HepG2 (cell line): ENCODE results near the gene IRF1. TPM values are rescaled to one million over a fixed set of nuclear protein-coding genes. Genes with fewer than 3 reads are reported as not detected.

ENCODE experiments used
- ATAD3A ChIP-seq: sonication (generic); formaldehyde crosslinking; IDR thresholded peaks from 2 replicates; pipeline ENCODE4 v1.4.0; 2020; ENCODE audit warnings: missing genetic modification reagents
- BCL6 ChIP-seq: IDR thresholded peaks from 2 replicates; pipeline ENCODE4 v1.6.1; 2016; ENCODE audit warnings: missing genetic modification reagents, missing compliant biosample characterization
- CC2D1A ChIP-seq: sonication (generic); formaldehyde crosslinking; IDR thresholded peaks from 2 replicates; pipeline ENCODE4 v1.8.1; 2023; ENCODE audit warnings: mild to moderate bottlenecking, missing genetic modification reagents
- ETV5 ChIP-seq: IDR thresholded peaks from 2 replicates; pipeline ENCODE4 v1.6.1; 2018; ENCODE audit warnings: missing biosample characterization, missing genetic modification reagents, inconsistent platforms, borderline replicate concordance
- HBP1 ChIP-seq: IDR thresholded peaks from 2 replicates; pipeline ENCODE4 v1.6.1; 2016; ENCODE audit warnings: low read depth, control low read depth
- HNF4A ChIP-seq: sonication (generic); formaldehyde crosslinking; IDR thresholded peaks from 2 replicates; pipeline ENCODE4 v1.4.0; 2020; ENCODE audit warnings: missing genetic modification reagents
- ISX ChIP-seq: sonication (generic); formaldehyde crosslinking; conservative IDR thresholded peaks from 2 replicates; pipeline ENCODE4 v1.5.0; 2020; ENCODE audit warnings: missing genetic modification reagents
- KDM3A ChIP-seq: IDR thresholded peaks from 2 replicates; pipeline ENCODE4 v1.6.1; 2018; ENCODE audit warnings: low read depth, missing compliant biosample characterization
- MIER3 ChIP-seq: IDR thresholded peaks from 2 replicates; pipeline ENCODE4 v1.6.1; 2016; ENCODE audit warnings: missing compliant biosample characterization, borderline replicate concordance
- MXI1 ChIP-seq: IDR thresholded peaks from 3 replicates; pipeline ENCODE4 v1.6.1; 2012; ENCODE audit warnings: low read depth, low read length, inconsistent platforms, borderline replicate concordance
- MYC ChIP-seq: sonication (generic); formaldehyde crosslinking; IDR thresholded peaks from 2 replicates; pipeline ENCODE4 v1.9.0; 2021; ENCODE audit warnings: missing genetic modification reagents, borderline replicate concordance
- PBX3 ChIP-seq: sonication (generic); formaldehyde crosslinking; IDR thresholded peaks from 2 replicates; pipeline ENCODE4 v1.8.1; 2023; ENCODE audit warnings: missing genetic modification reagents, inconsistent platforms, borderline replicate concordance
- RFXANK ChIP-seq: IDR thresholded peaks from 2 replicates; pipeline ENCODE4 v1.6.1; 2016
- SRY ChIP-seq: sonication (generic); formaldehyde crosslinking; IDR thresholded peaks from 2 replicates; pipeline ENCODE4 v1.8.0; 2022; ENCODE audit warnings: mild to moderate bottlenecking, missing genetic modification reagents
- STAT6 ChIP-seq: sonication (generic); formaldehyde crosslinking; IDR thresholded peaks from 2 replicates; pipeline ENCODE4 v1.4.0; 2020; ENCODE audit warnings: missing genetic modification reagents, mild to moderate bottlenecking, borderline replicate concordance
- ZNF121 ChIP-seq: sonication (generic); formaldehyde crosslinking; IDR thresholded peaks from 2 replicates; pipeline ENCODE4 v1.5.0; 2020; ENCODE audit warnings: mild to moderate bottlenecking, missing genetic modification reagents
- ZNF563 ChIP-seq: sonication (generic); formaldehyde crosslinking; IDR thresholded peaks from 2 replicates; pipeline ENCODE4 v1.8.0; 2022; ENCODE audit warnings: mild to moderate bottlenecking, moderate library complexity, missing genetic modification reagents
- ZNF800 ChIP-seq: sonication (generic); formaldehyde crosslinking; IDR thresholded peaks from 2 replicates; pipeline ENCODE4 v1.4.0; 2020; ENCODE audit warnings: missing genetic modification reagents
- ZSCAN9 ChIP-seq: IDR thresholded peaks from 2 replicates; pipeline ENCODE4 v1.6.1; 2016; ENCODE audit warnings: borderline replicate concordance
- polyA plus RNA-seq, 8 experiments: library from polyadenylated mRNA; depleted of rRNA in 3 of 8; stranded (reverse) in 7 of 8; unstranded in 1 of 8; fragments of >200 nt; fragmentation: Illumina TruSeq in 4 of 8; extraction: Trizol in 4 of 8; gene quantifications; 2 replicates each; pipeline versions ENCODE4 v1.2.1 to v1.2.3, GENCODE V29; 2011 to 2016; ENCODE audit warnings: low read depth in 4 of 8, missing spikeins in 1 of 8, mixed read lengths in 1 of 8; ENCODE audit not compliant: insufficient read depth in 1 of 8
- total RNA-seq, 5 experiments: library from RNA; depleted of rRNA; stranded (reverse); fragments of >200 nt; fragmentation: Illumina TruSeq; extraction: Trizol; gene quantifications; 2 replicates each; pipeline ENCODE4 v1.2.3, GENCODE V29; 2016; ENCODE audit warnings: low read depth in 1 of 5

IRF1 gene
- total and polyA plus RNA-seq, 2 of the 13 experiments (the other 11 are each of a cell fraction or from before 2014, with no cell fraction given): 4.1 to 8.8 TPM

GRCh38 chr5:132501961-132502931 lies 11.7 kb upstream of the IRF1 start (continued):
- TF ChIP-seq ZNF800 (CRISPR knock-in tag) (no peak), KDM3A (CRISPR knock-in tag) (no peak), ETV5 (CRISPR knock-in tag) (peak; percentile 64; the same call in 1 of the 2 replicates), HNF4A (CRISPR knock-in tag) (peak; percentile 36), MIER3 (CRISPR knock-in tag) (no peak), ISX (CRISPR knock-in tag) (no peak), ZSCAN9 (CRISPR knock-in tag) (no peak), MYC (CRISPR knock-in tag) (0 out of 2 replicates have a peak, but pooled peaks have one; percentile 10), ATAD3A (no peak), ZNF121 (CRISPR knock-in tag) (no peak), PBX3 (CRISPR knock-in tag) (no peak), HBP1 (CRISPR knock-in tag) (0 out of 2 replicates have a peak, but pooled peaks have one; percentile 39), SRY (0 out of 2 replicates have a peak, but pooled peaks have one; percentile 11), RFXANK (CRISPR knock-in tag) (no peak), STAT6 (no peak), BCL6 (peak; percentile 18; the same call in 1 of the 2 replicates), CC2D1A (CRISPR knock-in tag) (no peak), MXI1 (no peak; the same call in 2 of the 3 replicates), ZNF563 (no peak)
